IMR-90 (cell line): ENCODE data around the gene FNBP1. TPM values are rescaled to one million over a fixed set of nuclear protein-coding genes. Genes with fewer than 3 reads are reported as not detected.
"Not testable (repeated sequence)": the region's sequence is repeated elsewhere in the genome, so short reads cannot be mapped to it uniquely, and the experiment has no call there.

Experiments used
- ATAC-seq: fragments of 200-7000 bp; cut with Tn5 transposase; 2 replicates; pipeline ENCODE4 v1.9.1; 2020; ENCODE audit warnings: low read depth, mild to moderate bottlenecking, moderate library complexity
- BruUV-seq: library from RNA; stranded (reverse); fragments of 400-500 nt; replicated peaks from 2 replicates; lab custom pipeline; 2021; lab: Mats Ljungman, UMichigan
- CTCF ChIA-PET: fragments of 300-600 bp; formaldehyde crosslinking; extraction: SDS; loops from one replicate; lab custom pipeline; 2021; ENCODE audit warnings: antibody characterized with exemption; lab: Yijun Ruan, JAX
- POLR2A ChIA-PET: fragments of 300-600 bp; sonication (Branson Sonifier 250); formaldehyde crosslinking; loops from one replicate; lab custom pipeline; 2022; ENCODE audit warnings: antibody characterized with exemption; ENCODE audit not compliant: unreplicated experiment; lab: Charles Lee
- DNase-seq: peaks from one replicate; pipeline ENCODE4 v3.0.0; 2013
- H2AFZ ChIP-seq: replicated peaks from 2 replicates; pipeline ENCODE3; 2013; ENCODE audit warnings: low read length, mild to moderate bottlenecking; ENCODE audit not compliant: poor library complexity
- H2AK5ac ChIP-seq: 2 replicates; pipeline ENCODE4 v1.6.1; 2013; ENCODE audit warnings: low read depth, low read length, inconsistent platforms
- H2AK9ac ChIP-seq: replicated peaks from 2 replicates; pipeline ENCODE3; 2013; ENCODE audit warnings: mild to moderate bottlenecking, low read depth, low read length, moderate library complexity; ENCODE audit not compliant: poor library complexity
- H2BK120ac ChIP-seq: 2 replicates; pipeline ENCODE4 v1.6.1; 2013; ENCODE audit warnings: low read depth, low read length, inconsistent platforms
- H2BK15ac ChIP-seq: 3 replicates; pipeline ENCODE4 v1.6.1; 2013; ENCODE audit warnings: low read depth, low read length, inconsistent platforms
- H2BK20ac ChIP-seq: 2 replicates; pipeline ENCODE4 v1.6.1; 2013; ENCODE audit warnings: low read depth, mild to moderate bottlenecking, inconsistent platforms, low read length, moderate library complexity
- H2BK5ac ChIP-seq: 2 replicates; pipeline ENCODE4 v1.6.1; 2013; ENCODE audit warnings: mild to moderate bottlenecking, low read depth, low read length, inconsistent platforms; ENCODE audit not compliant: poor library complexity, severe bottlenecking
- H3K14ac ChIP-seq: replicated peaks from 2 replicates; pipeline ENCODE4 v1.6.1; 2013; ENCODE audit warnings: low read depth, low read length, inconsistent platforms
- H3K18ac ChIP-seq: 2 replicates; pipeline ENCODE4 v1.6.1; 2013; ENCODE audit warnings: low read depth, low read length, control low read depth
- H3K23ac ChIP-seq: 2 replicates; pipeline ENCODE4 v1.6.1; 2013; ENCODE audit warnings: low read depth, low read length, inconsistent platforms
- H3K27ac ChIP-seq: 2 replicates; pipeline ENCODE4 v1.5.1; 2013; ENCODE audit warnings: mild to moderate bottlenecking, control low read depth, low read length; ENCODE audit not compliant: insufficient read depth
- H3K27me3 ChIP-seq: 2 replicates; pipeline ENCODE4 v1.6.1; 2013; ENCODE audit warnings: low read length; ENCODE audit not compliant: control insufficient read depth, insufficient read depth
- H3K36me3 ChIP-seq: 2 replicates; pipeline ENCODE4 v1.6.1; 2013; ENCODE audit warnings: low read length, mixed read lengths; ENCODE audit not compliant: control insufficient read depth, insufficient read depth
- H3K4ac ChIP-seq: 2 replicates; pipeline ENCODE4 v1.6.1; 2013; ENCODE audit warnings: low read depth, low read length, inconsistent platforms
- H3K4me1 ChIP-seq: 2 replicates; pipeline ENCODE4 v1.6.1; 2013; ENCODE audit warnings: low read length, mixed read lengths; ENCODE audit not compliant: control insufficient read depth, insufficient read depth
- H3K4me2 ChIP-seq: 2 replicates; pipeline ENCODE4 v1.6.1; 2013; ENCODE audit warnings: low read depth, mild to moderate bottlenecking, control low read depth, low read length, moderate library complexity
- H3K4me3 ChIP-seq: 2 replicates; pipeline ENCODE4 v1.5.1; 2013; ENCODE audit warnings: low read depth, mild to moderate bottlenecking, control low read depth, low read length, moderate library complexity; ENCODE audit not compliant: insufficient read depth
- H3K56ac ChIP-seq: 2 replicates; pipeline ENCODE4 v1.6.1; 2013; ENCODE audit warnings: low read length, inconsistent platforms; ENCODE audit not compliant: insufficient read depth; ENCODE audit errors: extremely low read depth
- H3K79me1 ChIP-seq, 2 experiments: 2 replicates each; pipeline ENCODE4 v1.6.1; 2013; ENCODE audit warnings: low read length in 2 of 2, inconsistent platforms in 1 of 2, low read depth in 1 of 2
- H3K9ac ChIP-seq: 2 replicates; pipeline ENCODE4 v1.6.1; 2013; ENCODE audit warnings: low read depth, low read length, control low read depth
- H3K9me1 ChIP-seq: 2 replicates; pipeline ENCODE4 v1.6.1; 2013; ENCODE audit warnings: low read length, inconsistent platforms; ENCODE audit not compliant: insufficient read depth
- H3K9me3 ChIP-seq: 2 replicates; pipeline ENCODE4 v1.6.1; 2013; ENCODE audit warnings: low read length; ENCODE audit not compliant: control insufficient read depth, insufficient read depth
- H4K20me1 ChIP-seq: 2 replicates; pipeline ENCODE4 v1.6.1; 2013; ENCODE audit warnings: low read length, inconsistent platforms; ENCODE audit not compliant: insufficient read depth
- H4K5ac ChIP-seq: 2 replicates; pipeline ENCODE4 v1.6.1; 2013; ENCODE audit warnings: mild to moderate bottlenecking, low read depth, low read length, control low read depth
- H4K8ac ChIP-seq, 2 experiments: 2 replicates each; pipeline ENCODE4 v1.6.1; 2013; ENCODE audit warnings: low read depth in 2 of 2, low read length in 2 of 2, control low read depth in 1 of 2, inconsistent platforms in 1 of 2
- H4K91ac ChIP-seq: 2 replicates; pipeline ENCODE4 v1.6.1; 2013; ENCODE audit warnings: low read depth, low read length, inconsistent platforms; ENCODE audit not compliant: insufficient read depth
- FOS ChIP-seq: fragments of 150-350 bp; IDR thresholded peaks from 2 replicates; pipeline ENCODE4 v1.6.1; 2016; ENCODE audit warnings: low read depth, low read length
- MAZ ChIP-seq: IDR thresholded peaks from 2 replicates; pipeline ENCODE4 v1.6.1; 2012; ENCODE audit warnings: low read depth, mild to moderate bottlenecking, low read length, improper control_type of control experiment, moderate library complexity, borderline replicate concordance
- SMC3 ChIP-seq: fragments of 150-350 bp; IDR thresholded peaks from 2 replicates; pipeline ENCODE4 v1.6.1; 2016; ENCODE audit warnings: low read depth, mild to moderate bottlenecking, antibody characterized with exemption, low read length, moderate library complexity
- WGBS, 2 experiments: methylation state at CpG; one replicate each; pipeline versions ENCODE4 v1.1.5 to v1.1.7; 2013; ENCODE audit warnings: missing lambda C conversion rate in 2 of 2; ENCODE audit not compliant: insufficient read length in 1 of 2; ENCODE audit errors: extremely low coverage in 2 of 2; 5-methylcytosine and 5-hydroxymethylcytosine counted together
- dilution Hi-C: fragments of 300-500 bp; cut with HindIII; formaldehyde crosslinking; loops from one replicate; pipeline ENCODE4 v1.14.3; 2018; ENCODE audit warnings: low sequenced_read_pairs; ENCODE audit not compliant: unreplicated experiment
- in situ Hi-C: fragments of 300-500 bp; cut with MboI; formaldehyde crosslinking; loops from 3 replicates; pipeline ENCODE4 v1.14.3; 2019; ENCODE audit warnings: low sequenced_read_pairs, inconsistent platforms, mixed read lengths
- intact Hi-C: fragments of 100-400 bp; cut with micrococcal nuclease; formaldehyde crosslinking; loops from 2 replicates; pipeline ENCODE4 v1.10.0; 2022
- polyA plus RNA-seq, 3 experiments: library from polyadenylated mRNA; depleted of rRNA; stranded (reverse); fragments of >200 nt; gene quantifications; 2 replicates each; pipeline ENCODE4 v1.2.3, GENCODE V29; 2012; ENCODE audit warnings: low replicate concordance in 1 of 3
- total RNA-seq: library from RNA; depleted of rRNA; stranded (reverse); fragments of >200 nt; gene quantifications from 2 replicates; pipeline ENCODE4 v1.2.3, GENCODE V29; 2012

FNBP1 gene
- total and polyA plus RNA-seq, 2 of the 4 experiments (the other 2 are of a cell fraction) = 10.3 to 15.4 TPM

- Histone ChIP-seq H3K4me3 (no peak overlapping the region), H3K4me1 (peaks cover 13% of the 10 kb centered on the region), H3K9me3 (no peaks in the 10 kb centered on the region), H3K27ac (no peak overlapping the region), H3K14ac (no peak overlapping the region), H4K8ac (no peak overlapping the region), H3K4ac (no peak overlapping the region), H2AFZ (no peak overlapping the region), H3K18ac (no peak overlapping the region), H2BK20ac (no peak overlapping the region), H3K23ac (no peak overlapping the region), H3K36me3 (peaks cover 2% of the 10 kb centered on the region; the same call in 1 of the 2 replicates), H3K56ac (no peak overlapping the region), H2AK9ac (no peak overlapping the region), H4K91ac (no peak overlapping the region), H4K5ac (no peak overlapping the region), H2BK120ac (no peak overlapping the region), H3K79me1 (peaks cover 14 to 36% of the 10 kb centered on the region in 2 experiments), H3K4me2 (no peak overlapping the region), H3K9ac (no peak overlapping the region), H2BK5ac (no peak overlapping the region), H2BK15ac (no peak overlapping the region), H2AK5ac (no peak overlapping the region), H4K20me1 (peaks cover 10% of the 10 kb centered on the region; the same call in 1 of the 2 replicates), H3K27me3 (no peaks in the 10 kb centered on the region), H3K9me1 (peaks cover 2% of the 10 kb centered on the region; the same call in 1 of the 2 replicates)
- BruUV-seq = no TSS peak
- intact Hi-C loops = no loop called here
- dilution Hi-C loops = no loop called here
- in situ Hi-C loops = no loop called here
- TF ChIP-seq FOS = no peak
- no peak for TF ChIP-seq MAZ
- TF ChIP-seq SMC3 = no peak
- POLR2A ChIA-PET = interaction anchor here (0.6 kb wide), 1 partner anchor 23 kb away, joined by 10 read pairs; no protein-coding TSS in a partner anchor
- no peak for DNase-seq
- WGBS, 2 experiments = no CpG with 5 or more reads among the region's 3 CpGs
- CTCF ChIA-PET = no interaction called here
- ATAC-seq = no peak
These were observed 48.1 kb downstream of the FNBP1 start for GRCh38 chr9:129994882-129995281.

- H4K91ac ChIP-seq, H4K5ac ChIP-seq, H3K18ac ChIP-seq, POLR2A ChIA-PET, intact Hi-C loops, H3K4me2 ChIP-seq, DNase-seq, H2AK9ac ChIP-seq, H3K36me3 ChIP-seq, H2AK5ac ChIP-seq, BruUV-seq, CTCF ChIA-PET, H3K27me3 ChIP-seq, H2BK20ac ChIP-seq, H3K23ac ChIP-seq, H2AFZ ChIP-seq, H3K4me3 ChIP-seq, H3K9me3 ChIP-seq, in situ Hi-C loops, H2BK15ac ChIP-seq, dilution Hi-C loops, H3K9me1 ChIP-seq, H3K27ac ChIP-seq, H2BK120ac ChIP-seq, H3K14ac ChIP-seq, H2BK5ac ChIP-seq, H3K56ac ChIP-seq, H3K9ac ChIP-seq, ATAC-seq: not testable (repeated sequence)
- peaks cover 14 to 40% of the 10 kb centered on the region in 2 experiments; a peak in 3 of 4 replicates for H3K79me1 ChIP-seq
- 0 out of 2 replicates have a peak overlapping the region, but pooled peaks have one; percentile 24 for H3K4ac ChIP-seq
- 100% methylated on average over 2 of the region's 6 CpGs; no CpG with 5 or more reads in 1 of the 2 experiments for WGBS, 2 experiments
- peaks cover 10% of the 10 kb centered on the region; the same call in 1 of the 2 replicates for H4K20me1 ChIP-seq
- H4K8ac ChIP-seq = peak overlapping the region in 1 of 2 experiments; percentile 43; a peak in 1 of 4 replicates
- peaks cover 20% of the 10 kb centered on the region for H3K4me1 ChIP-seq
These were observed 51.9 kb downstream of the FNBP1 start for GRCh38 chr9:129991139-129991538.
